NCI-H128 (cell line): ENCODE data around the gene ARSB.
"Not testable (repeated sequence)": the region's sequence is repeated elsewhere in the genome, so short reads cannot be mapped to it uniquely, and the experiment has no call there.

Source experiments
- DNase-seq: peaks from one replicate; lab custom pipeline; 2025; ENCODE audit not compliant: unreplicated experiment; lab: John Stamatoyannopoulos, UW

Gene ARSB

GRCh38 chr5:78995521-78996007 lies 10.5 kb upstream of the ARSB start:
- no peak for DNase-seq

GRCh38 chr5:78993165-78993564 lies 8.1 kb upstream of the ARSB start:
- DNase-seq, result no peak

GRCh38 chr5:78992146-78992545 lies 7.0 kb upstream of the ARSB start:
- DNase-seq, result no peak

- DNase-seq, result no peak
These were observed 4.0 kb upstream of the ARSB start for GRCh38 chr5:78989080-78989479.

GRCh38 chr5:78985725-78986223 lies 664 bp upstream of the ARSB start:
- DNase-seq, result no peak

GRCh38 chr5:78984439-78985115 lies 533 bp downstream of the ARSB start:
- peak; percentile 36 for DNase-seq

GRCh38 chr5:78983601-78984438 lies 1.3 kb downstream of the ARSB start:
- no peak for DNase-seq

- DNase-seq, result not testable (repeated sequence)
These were observed 1.9 kb downstream of the ARSB start for GRCh38 chr5:78983194-78983593.

- DNase-seq, result no peak
These were observed 5.2 kb downstream of the ARSB start for GRCh38 chr5:78979909-78980308.

GRCh38 chr5:78979117-78979742 lies 5.9 kb downstream of the ARSB start:
- DNase-seq, result no peak

GRCh38 chr5:78975035-78975434 lies 10.1 kb downstream of the ARSB start:
- DNase-seq, result no peak

- no peak for DNase-seq
These were observed 10.5 kb downstream of the ARSB start for GRCh38 chr5:78974601-78975000.

GRCh38 chr5:78974011-78974410 lies 11.1 kb downstream of the ARSB start:
- DNase-seq, result no peak

- DNase-seq, result no peak
These were observed 12.3 kb downstream of the ARSB start for GRCh38 chr5:78972654-78973428.

GRCh38 chr5:78971998-78972397 lies 13.1 kb downstream of the ARSB start:
- no peak for DNase-seq

GRCh38 chr5:78968781-78969180 lies 16.3 kb downstream of the ARSB start:
- no peak for DNase-seq

- DNase-seq, result peak; percentile 5
These were observed 20.2 kb downstream of the ARSB start for GRCh38 chr5:78964889-78965288.

- DNase-seq, result no peak
These were observed 23.4 kb downstream of the ARSB start for GRCh38 chr5:78961743-78962142.

GRCh38 chr5:78959767-78960166 lies 25.3 kb downstream of the ARSB start:
- DNase-seq, result no peak

GRCh38 chr5:78958672-78959445 lies 26.3 kb downstream of the ARSB start:
- no peak for DNase-seq
